ENCODE data around the gene CTNNA2.

CTNNA2 gene

GRCh38 chr2:80338794-80339193, 825.9 kb downstream of the CTNNA2 start:
- Histone ChIP-seq H3K9ac (ENCODE audit: low read length in 5 of 5) (no peak overlapping the region), H3K36me3 (ENCODE audit: control insufficient read depth in 5 of 5, insufficient read depth in 5 of 5, low read length in 5 of 5) (no peaks in the 10 kb centered on the region), H3K27me3 (ENCODE audit: control insufficient read depth in 5 of 5, insufficient read depth in 4 of 5, low read length in 5 of 5) (no peaks in the 10 kb centered on the region), H3K27ac (ENCODE audit: low read depth, low read length) (no peak overlapping the region), H3K4me1 (ENCODE audit: control insufficient read depth in 5 of 5, insufficient read depth in 5 of 5, low read length in 5 of 5) (peaks cover 0 to 4% (median 0%) of the 10 kb centered on the region in 5 donors), H3K9me3 (ENCODE audit: control insufficient read depth in 5 of 5, low read length in 5 of 5) (no peaks in the 10 kb centered on the region), H3K4me3 (ENCODE audit: low read depth in 1 of 5, low read length in 5 of 5) (no peak overlapping the region)

GRCh38 chr2:80340022-80340421, 827.2 kb downstream of the CTNNA2 start:
- no peak overlapping the region for H3K9ac ChIP-seq (ENCODE audit: low read length in 5 of 5)

GRCh38 chr2:80348078-80348477, 835.2 kb downstream of the CTNNA2 start:
- no peak overlapping the region for H3K9ac ChIP-seq (ENCODE audit: low read length in 5 of 5)
- no peaks in the 10 kb centered on the region for H3K36me3 ChIP-seq (ENCODE audit: control insufficient read depth in 5 of 5, insufficient read depth in 5 of 5, low read length in 5 of 5)

More at GRCh38 chr2:80340022-80340421, 827.2 kb downstream of the CTNNA2 start:
- no peak overlapping the region for H3K4me3 ChIP-seq (ENCODE audit: low read depth in 1 of 5, low read length in 5 of 5)
- H3K9me3 ChIP-seq (ENCODE audit: control insufficient read depth in 5 of 5, low read length in 5 of 5) = no peaks in the 10 kb centered on the region
- peaks cover 0 to 4% (median 0%) of the 10 kb centered on the region in 5 donors for H3K4me1 ChIP-seq (ENCODE audit: control insufficient read depth in 5 of 5, insufficient read depth in 5 of 5, low read length in 5 of 5)
- no peak overlapping the region for H3K27ac ChIP-seq (ENCODE audit: low read depth, low read length)
- no peaks in the 10 kb centered on the region for H3K27me3 ChIP-seq (ENCODE audit: control insufficient read depth in 5 of 5, insufficient read depth in 4 of 5, low read length in 5 of 5)
- no peaks in the 10 kb centered on the region for H3K36me3 ChIP-seq (ENCODE audit: control insufficient read depth in 5 of 5, insufficient read depth in 5 of 5, low read length in 5 of 5)

GRCh38 chr2:80348953-80349352, 836.1 kb downstream of the CTNNA2 start:
- Histone ChIP-seq H3K4me1 (ENCODE audit: control insufficient read depth in 5 of 5, insufficient read depth in 5 of 5, low read length in 5 of 5) (no peaks in the 10 kb centered on the region), H3K4me3 (ENCODE audit: low read depth in 1 of 5, low read length in 5 of 5) (no peak overlapping the region), H3K9me3 (ENCODE audit: control insufficient read depth in 5 of 5, low read length in 5 of 5) (no peaks in the 10 kb centered on the region), H3K9ac (ENCODE audit: low read length in 5 of 5) (no peak overlapping the region), H3K27me3 (ENCODE audit: control insufficient read depth in 5 of 5, insufficient read depth in 4 of 5, low read length in 5 of 5) (no peaks in the 10 kb centered on the region), H3K27ac (ENCODE audit: low read depth, low read length) (no peak overlapping the region), H3K36me3 (ENCODE audit: control insufficient read depth in 5 of 5, insufficient read depth in 5 of 5, low read length in 5 of 5) (no peaks in the 10 kb centered on the region)

More at GRCh38 chr2:80348078-80348477, 835.2 kb downstream of the CTNNA2 start:
- Histone ChIP-seq H3K27me3 (ENCODE audit: control insufficient read depth in 5 of 5, insufficient read depth in 4 of 5, low read length in 5 of 5) (no peaks in the 10 kb centered on the region), H3K9me3 (ENCODE audit: control insufficient read depth in 5 of 5, low read length in 5 of 5) (no peaks in the 10 kb centered on the region), H3K27ac (ENCODE audit: low read depth, low read length) (no peak overlapping the region), H3K4me1 (ENCODE audit: control insufficient read depth in 5 of 5, insufficient read depth in 5 of 5, low read length in 5 of 5) (no peaks in the 10 kb centered on the region), H3K4me3 (ENCODE audit: low read depth in 1 of 5, low read length in 5 of 5) (no peak overlapping the region)

- Histone ChIP-seq H3K4me1 (ENCODE audit: control insufficient read depth in 5 of 5, insufficient read depth in 5 of 5, low read length in 5 of 5) (no peaks in the 10 kb centered on the region), H3K9ac (ENCODE audit: low read length in 5 of 5) (no peak overlapping the region), H3K27me3 (ENCODE audit: control insufficient read depth in 5 of 5, insufficient read depth in 4 of 5, low read length in 5 of 5) (no peaks in the 10 kb centered on the region), H3K9me3 (ENCODE audit: control insufficient read depth in 5 of 5, low read length in 5 of 5) (no peaks in the 10 kb centered on the region), H3K36me3 (ENCODE audit: control insufficient read depth in 5 of 5, insufficient read depth in 5 of 5, low read length in 5 of 5) (no peaks in the 10 kb centered on the region), H3K27ac (ENCODE audit: low read depth, low read length) (no peak overlapping the region), H3K4me3 (ENCODE audit: low read depth in 1 of 5, low read length in 5 of 5) (no peak overlapping the region)
Observed at GRCh38 chr2:80351231-80351630, 838.4 kb downstream of the CTNNA2 start.

- Histone ChIP-seq H3K4me1 (ENCODE audit: control insufficient read depth in 5 of 5, insufficient read depth in 5 of 5, low read length in 5 of 5) (no peaks in the 10 kb centered on the region), H3K27ac (ENCODE audit: low read depth, low read length) (no peak overlapping the region), H3K36me3 (ENCODE audit: control insufficient read depth in 5 of 5, insufficient read depth in 5 of 5, low read length in 5 of 5) (no peaks in the 10 kb centered on the region), H3K27me3 (ENCODE audit: control insufficient read depth in 5 of 5, insufficient read depth in 4 of 5, low read length in 5 of 5) (no peaks in the 10 kb centered on the region), H3K4me3 (ENCODE audit: low read depth in 1 of 5, low read length in 5 of 5) (no peak overlapping the region), H3K9ac (ENCODE audit: low read length in 5 of 5) (no peak overlapping the region), H3K9me3 (ENCODE audit: control insufficient read depth in 5 of 5, low read length in 5 of 5) (no peaks in the 10 kb centered on the region)
Observed at GRCh38 chr2:80354858-80355257, 842.0 kb downstream of the CTNNA2 start.

GRCh38 chr2:80361904-80362303, 849.1 kb downstream of the CTNNA2 start:
- H3K27me3 ChIP-seq (ENCODE audit: control insufficient read depth in 5 of 5, insufficient read depth in 4 of 5, low read length in 5 of 5) = no peaks in the 10 kb centered on the region
- H3K27ac ChIP-seq (ENCODE audit: low read depth, low read length) = no peak overlapping the region
- H3K9me3 ChIP-seq (ENCODE audit: control insufficient read depth in 5 of 5, low read length in 5 of 5) = no peaks in the 10 kb centered on the region
- no peaks in the 10 kb centered on the region for H3K36me3 ChIP-seq (ENCODE audit: control insufficient read depth in 5 of 5, insufficient read depth in 5 of 5, low read length in 5 of 5)
- peaks cover 0 to 22% (median 0%) of the 10 kb centered on the region in 5 donors for H3K4me1 ChIP-seq (ENCODE audit: control insufficient read depth in 5 of 5, insufficient read depth in 5 of 5, low read length in 5 of 5)
- no peak overlapping the region for H3K9ac ChIP-seq (ENCODE audit: low read length in 5 of 5)
- no peak overlapping the region for H3K4me3 ChIP-seq (ENCODE audit: low read depth in 1 of 5, low read length in 5 of 5)

- no peaks in the 10 kb centered on the region for H3K36me3 ChIP-seq (ENCODE audit: control insufficient read depth in 5 of 5, insufficient read depth in 5 of 5, low read length in 5 of 5)
- H3K27ac ChIP-seq (ENCODE audit: low read depth, low read length) = no peak overlapping the region
- no peak overlapping the region for H3K9ac ChIP-seq (ENCODE audit: low read length in 5 of 5)
- H3K27me3 ChIP-seq (ENCODE audit: control insufficient read depth in 5 of 5, insufficient read depth in 4 of 5, low read length in 5 of 5) = no peaks in the 10 kb centered on the region
- peaks cover 0 to 22% (median 0%) of the 10 kb centered on the region in 5 donors for H3K4me1 ChIP-seq (ENCODE audit: control insufficient read depth in 5 of 5, insufficient read depth in 5 of 5, low read length in 5 of 5)
- H3K4me3 ChIP-seq (ENCODE audit: low read depth in 1 of 5, low read length in 5 of 5) = no peak overlapping the region
- H3K9me3 ChIP-seq (ENCODE audit: control insufficient read depth in 5 of 5, low read length in 5 of 5) = no peaks in the 10 kb centered on the region
Observed at GRCh38 chr2:80363330-80363729, 850.5 kb downstream of the CTNNA2 start.

GRCh38 chr2:80363791-80364349, 851.0 kb downstream of the CTNNA2 start:
- Histone ChIP-seq H3K4me3 (ENCODE audit: low read depth in 1 of 5, low read length in 5 of 5) (peak overlapping the region in 1 of 5 donors; percentile 3), H3K4me1 (ENCODE audit: control insufficient read depth in 5 of 5, insufficient read depth in 5 of 5, low read length in 5 of 5) (peaks cover 0 to 22% (median 0%) of the 10 kb centered on the region in 5 donors), H3K9ac (ENCODE audit: low read length in 5 of 5) (no peak overlapping the region)

GRCh38 chr2:80364524-80365212, 851.8 kb downstream of the CTNNA2 start:
- H3K4me1 ChIP-seq (ENCODE audit: control insufficient read depth in 5 of 5, insufficient read depth in 5 of 5, low read length in 5 of 5) = peaks cover 0 to 22% (median 0%) of the 10 kb centered on the region in 5 donors
- no peaks in the 10 kb centered on the region for H3K9me3 ChIP-seq (ENCODE audit: control insufficient read depth in 5 of 5, low read length in 5 of 5)
- no peak overlapping the region for H3K4me3 ChIP-seq (ENCODE audit: low read depth in 1 of 5, low read length in 5 of 5)
- no peaks in the 10 kb centered on the region for H3K36me3 ChIP-seq (ENCODE audit: control insufficient read depth in 5 of 5, insufficient read depth in 5 of 5, low read length in 5 of 5)
- no peak overlapping the region for H3K9ac ChIP-seq (ENCODE audit: low read length in 5 of 5)
- H3K27ac ChIP-seq (ENCODE audit: low read depth, low read length) = no peak overlapping the region
- H3K27me3 ChIP-seq (ENCODE audit: control insufficient read depth in 5 of 5, insufficient read depth in 4 of 5, low read length in 5 of 5) = no peaks in the 10 kb centered on the region

More at GRCh38 chr2:80363791-80364349, 851.0 kb downstream of the CTNNA2 start:
- H3K9me3 ChIP-seq (ENCODE audit: control insufficient read depth in 5 of 5, low read length in 5 of 5) = no peaks in the 10 kb centered on the region
- H3K27me3 ChIP-seq (ENCODE audit: control insufficient read depth in 5 of 5, insufficient read depth in 4 of 5, low read length in 5 of 5) = no peaks in the 10 kb centered on the region
- H3K27ac ChIP-seq (ENCODE audit: low read depth, low read length) = no peak overlapping the region
- no peaks in the 10 kb centered on the region for H3K36me3 ChIP-seq (ENCODE audit: control insufficient read depth in 5 of 5, insufficient read depth in 5 of 5, low read length in 5 of 5)
